ENCODE measurements around the gene CHRNA4.

CHRNA4 gene

DNA sequence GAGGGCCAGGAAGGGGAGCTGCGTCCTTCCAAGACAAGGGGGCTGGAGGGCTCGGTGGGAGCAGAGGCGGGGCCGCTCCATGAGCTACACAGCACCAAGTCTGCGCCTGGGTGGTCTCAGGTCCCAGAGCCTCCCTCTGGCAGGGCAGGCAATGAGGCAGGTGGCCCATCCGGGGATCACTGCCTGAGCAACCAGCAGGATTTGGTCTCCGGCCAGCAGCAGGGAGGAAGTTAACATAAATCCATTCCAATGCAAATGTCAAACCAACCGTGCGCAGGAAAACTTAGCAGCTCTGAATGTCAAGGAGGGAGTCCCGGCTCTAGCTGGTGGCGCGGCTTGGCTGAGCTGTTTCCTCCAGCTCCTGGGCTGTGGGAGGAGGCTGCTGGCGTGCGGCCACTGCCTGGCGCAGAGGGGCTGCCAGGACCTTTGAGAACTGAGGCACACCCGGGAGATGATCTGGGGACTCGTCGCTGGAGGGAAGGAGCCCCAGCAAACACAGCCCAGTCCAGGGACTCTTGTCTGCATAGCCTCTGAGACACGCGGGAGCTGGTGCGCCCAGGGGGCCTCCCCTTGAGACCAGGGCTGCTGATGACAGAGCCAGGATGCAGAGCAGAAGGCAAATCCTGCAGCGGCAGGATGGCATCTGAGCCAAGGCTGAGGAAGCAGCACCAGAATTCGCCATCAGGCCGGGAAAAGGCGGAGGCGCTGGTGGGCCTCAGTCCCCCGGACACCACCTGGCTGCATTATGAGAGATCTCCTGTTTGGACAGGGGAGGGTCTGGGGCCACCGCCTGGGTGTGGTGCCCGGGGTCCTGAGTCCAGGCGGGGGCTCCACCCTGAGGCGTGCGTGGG lies 33.1 kb upstream of the CHRNA4 start:
- peaks cover 6% of the 10 kb centered on the region for H3K27me3 ChIP-seq (ENCODE audit: control insufficient read depth, insufficient read depth, low read length)
- no peaks in the 10 kb centered on the region for H3K36me3 ChIP-seq (ENCODE audit: control insufficient read depth, insufficient read depth, low read length)
- H3K9ac ChIP-seq (ENCODE audit: low read length): no peak overlapping the region
- no peaks in the 10 kb centered on the region for H3K4me1 ChIP-seq (ENCODE audit: control insufficient read depth, insufficient read depth, low read length)
- H3K27ac ChIP-seq (ENCODE audit: low read depth, low read length): no peak overlapping the region
- H3K4me3 ChIP-seq (ENCODE audit: low read length): no peak overlapping the region

DNA sequence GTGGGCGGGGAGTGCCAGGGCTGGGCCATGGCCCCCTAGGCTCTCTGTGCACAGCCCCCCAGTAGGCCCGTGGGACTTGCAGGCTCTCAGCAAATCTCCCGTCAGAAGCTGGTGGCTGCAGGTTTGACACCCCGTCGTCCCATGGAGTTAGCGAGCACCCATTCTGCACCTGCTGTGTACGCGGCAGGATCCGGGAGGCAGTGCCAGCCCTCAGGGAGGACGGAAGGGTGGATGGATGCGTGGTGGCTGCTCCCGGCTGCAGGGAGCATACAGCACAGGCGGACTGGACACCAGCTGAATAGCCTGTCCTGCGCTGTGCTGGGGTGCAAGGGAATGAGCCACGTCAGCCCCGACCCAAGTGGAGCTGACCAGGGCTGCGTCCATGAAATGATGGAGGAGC lies 32.4 kb upstream of the CHRNA4 start:
- no peaks in the 10 kb centered on the region for H3K4me1 ChIP-seq (ENCODE audit: control insufficient read depth, insufficient read depth, low read length)
- H3K27ac ChIP-seq (ENCODE audit: low read depth, low read length): no peak overlapping the region
- H3K27me3 ChIP-seq (ENCODE audit: control insufficient read depth, insufficient read depth, low read length): peaks cover 6% of the 10 kb centered on the region
- H3K36me3 ChIP-seq (ENCODE audit: control insufficient read depth, insufficient read depth, low read length): no peaks in the 10 kb centered on the region
- no peak overlapping the region for H3K4me3 ChIP-seq (ENCODE audit: low read length)
- H3K9ac ChIP-seq (ENCODE audit: low read length): no peak overlapping the region

DNA sequence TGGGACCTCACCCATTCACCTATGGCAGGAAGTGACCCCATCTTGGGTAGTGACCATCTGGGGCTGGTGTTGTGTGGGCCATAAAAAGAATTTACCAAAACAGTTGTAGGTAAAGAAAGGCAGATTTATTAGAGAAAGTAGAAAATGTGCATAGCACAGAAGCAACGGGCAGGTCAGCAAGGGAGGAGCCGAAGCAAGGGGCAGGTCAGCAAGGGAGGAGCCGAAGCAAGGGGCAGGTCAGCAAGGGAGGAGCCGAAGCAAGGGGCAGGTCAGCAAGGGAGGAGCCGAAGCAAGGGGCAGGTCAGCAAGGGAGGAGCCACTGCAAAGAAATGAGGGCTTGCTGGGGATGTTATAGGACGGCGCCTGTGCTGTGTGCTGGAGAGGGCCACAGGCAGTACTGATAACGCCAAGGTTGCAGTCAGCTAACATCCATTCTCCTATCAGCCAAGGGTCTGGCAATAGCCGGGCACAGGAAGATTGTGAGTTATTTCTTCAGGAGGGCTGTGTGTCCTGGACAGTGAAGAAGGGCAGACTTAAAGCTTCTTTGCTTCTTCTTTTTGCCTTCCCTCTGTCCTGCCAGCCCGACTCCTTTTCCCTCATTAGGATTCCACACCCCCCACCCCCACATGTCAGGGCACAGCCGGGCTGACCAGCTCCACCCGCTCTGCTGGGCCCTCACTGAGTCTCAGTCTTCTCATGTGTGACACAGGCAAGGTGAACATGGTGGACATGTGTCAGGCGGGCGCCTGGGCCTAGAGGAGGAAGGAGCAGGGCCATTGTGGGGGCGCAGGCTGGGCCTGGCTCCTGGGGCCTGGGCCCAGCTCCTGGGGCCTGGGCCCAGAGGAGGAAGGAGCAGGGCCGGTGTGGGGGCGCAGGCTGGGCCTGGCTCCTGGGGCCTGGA lies 31.6 kb upstream of the CHRNA4 start:
- H3K36me3 ChIP-seq (ENCODE audit: control insufficient read depth, insufficient read depth, low read length): no peaks in the 10 kb centered on the region
- H3K27ac ChIP-seq (ENCODE audit: low read depth, low read length): no peak overlapping the region
- H3K9ac ChIP-seq (ENCODE audit: low read length): no peak overlapping the region
- peaks cover 6% of the 10 kb centered on the region for H3K27me3 ChIP-seq (ENCODE audit: control insufficient read depth, insufficient read depth, low read length)
- H3K4me3 ChIP-seq (ENCODE audit: low read length): no peak overlapping the region
- no peaks in the 10 kb centered on the region for H3K4me1 ChIP-seq (ENCODE audit: control insufficient read depth, insufficient read depth, low read length)

DNA sequence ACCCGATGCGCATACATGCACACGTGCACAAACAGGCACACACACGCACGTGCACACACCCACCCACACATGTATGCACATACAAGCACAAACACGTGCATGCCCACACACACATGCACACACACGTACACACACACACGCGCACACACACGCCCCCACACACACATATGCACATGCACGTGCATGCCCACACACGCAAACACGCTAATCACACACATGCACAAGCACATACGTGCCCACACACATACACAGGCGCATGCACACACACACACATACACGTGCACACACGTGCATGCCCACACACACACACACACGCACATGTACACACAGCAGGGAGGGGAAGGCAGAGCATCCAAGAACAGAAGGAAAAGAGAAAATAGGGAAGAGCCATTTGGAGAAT lies 26.8 kb upstream of the CHRNA4 start:
- no peak overlapping the region for H3K9ac ChIP-seq (ENCODE audit: low read length)
- H3K4me3 ChIP-seq (ENCODE audit: low read length): no peak overlapping the region
- no peaks in the 10 kb centered on the region for H3K36me3 ChIP-seq (ENCODE audit: control insufficient read depth, insufficient read depth, low read length)
- H3K4me1 ChIP-seq (ENCODE audit: control insufficient read depth, insufficient read depth, low read length): no peaks in the 10 kb centered on the region
- no peaks in the 10 kb centered on the region for H3K27me3 ChIP-seq (ENCODE audit: control insufficient read depth, insufficient read depth, low read length)
- H3K27ac ChIP-seq (ENCODE audit: low read depth, low read length): no peak overlapping the region

DNA sequence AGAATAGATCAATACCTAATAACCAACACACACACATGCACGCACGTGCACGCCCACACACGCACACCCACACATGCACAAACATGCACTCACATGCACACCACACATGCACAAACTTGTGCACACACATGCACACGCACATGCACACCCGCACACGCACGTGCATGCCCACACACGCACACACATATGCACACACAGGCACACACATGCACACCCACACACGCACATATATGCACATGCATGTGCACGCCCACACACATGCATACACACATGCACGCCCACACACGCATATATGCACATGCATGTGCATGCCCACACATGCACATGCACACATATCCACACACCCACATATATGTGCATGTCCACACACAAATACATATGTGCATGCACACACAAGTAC lies 26.2 kb upstream of the CHRNA4 start:
- H3K9ac ChIP-seq (ENCODE audit: low read length): no peak overlapping the region
- no peaks in the 10 kb centered on the region for H3K36me3 ChIP-seq (ENCODE audit: control insufficient read depth, insufficient read depth, low read length)
- H3K27ac ChIP-seq (ENCODE audit: low read depth, low read length): no peak overlapping the region
- no peak overlapping the region for H3K4me3 ChIP-seq (ENCODE audit: low read length)
- H3K4me1 ChIP-seq (ENCODE audit: control insufficient read depth, insufficient read depth, low read length): no peaks in the 10 kb centered on the region
- H3K27me3 ChIP-seq (ENCODE audit: control insufficient read depth, insufficient read depth, low read length): no peaks in the 10 kb centered on the region

DNA sequence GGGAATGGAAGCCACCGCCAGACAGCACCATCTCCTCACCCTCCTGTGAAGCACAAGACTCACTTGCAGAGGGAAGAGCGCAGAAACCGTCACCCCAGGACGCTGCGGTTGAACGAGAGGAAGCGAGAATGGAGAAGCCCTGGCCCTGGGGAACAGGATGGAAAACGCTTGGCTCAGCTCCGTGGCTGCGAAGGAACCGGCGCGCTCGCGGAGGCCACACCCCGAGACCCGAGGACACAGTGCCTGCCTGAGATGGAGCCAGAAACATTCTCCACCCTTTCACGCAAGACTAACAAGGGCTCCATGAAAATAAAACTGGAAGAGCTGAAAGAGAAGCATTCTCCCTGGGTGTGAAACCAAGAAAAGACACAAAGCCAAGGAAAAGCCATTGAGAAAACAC lies 25.3 kb upstream of the CHRNA4 start:
- H3K4me3 ChIP-seq (ENCODE audit: low read length): no peak overlapping the region
- no peaks in the 10 kb centered on the region for H3K36me3 ChIP-seq (ENCODE audit: control insufficient read depth, insufficient read depth, low read length)
- H3K4me1 ChIP-seq (ENCODE audit: control insufficient read depth, insufficient read depth, low read length): no peaks in the 10 kb centered on the region
- peaks cover 3% of the 10 kb centered on the region for H3K27me3 ChIP-seq (ENCODE audit: control insufficient read depth, insufficient read depth, low read length)
- no peak overlapping the region for H3K9ac ChIP-seq (ENCODE audit: low read length)
- no peak overlapping the region for H3K27ac ChIP-seq (ENCODE audit: low read depth, low read length)

DNA sequence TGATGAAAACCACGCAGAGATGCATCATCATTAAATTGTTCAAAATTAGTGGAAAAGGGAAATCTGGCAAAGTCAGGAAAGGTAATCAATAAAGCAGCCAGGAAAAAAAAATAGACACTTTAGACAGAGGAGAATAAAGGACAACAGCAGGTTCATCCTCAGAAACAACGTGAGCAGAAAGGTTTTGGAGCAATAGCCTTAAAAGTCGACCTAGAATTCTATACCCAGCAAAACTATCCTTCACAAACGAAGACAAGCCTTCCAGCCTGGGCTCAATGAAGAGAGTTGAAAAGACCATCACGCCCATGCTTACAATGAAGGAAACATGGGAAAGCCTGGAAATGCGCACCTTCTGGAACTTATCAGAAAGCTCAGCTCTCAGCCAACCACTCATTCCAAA lies 24.7 kb upstream of the CHRNA4 start:
- H3K4me3 ChIP-seq (ENCODE audit: low read length): no peak overlapping the region
- H3K36me3 ChIP-seq (ENCODE audit: control insufficient read depth, insufficient read depth, low read length): no peaks in the 10 kb centered on the region
- no peaks in the 10 kb centered on the region for H3K4me1 ChIP-seq (ENCODE audit: control insufficient read depth, insufficient read depth, low read length)
- peaks cover 3% of the 10 kb centered on the region for H3K27me3 ChIP-seq (ENCODE audit: control insufficient read depth, insufficient read depth, low read length)
- no peak overlapping the region for H3K27ac ChIP-seq (ENCODE audit: low read depth, low read length)
- no peak overlapping the region for H3K9ac ChIP-seq (ENCODE audit: low read length)

DNA sequence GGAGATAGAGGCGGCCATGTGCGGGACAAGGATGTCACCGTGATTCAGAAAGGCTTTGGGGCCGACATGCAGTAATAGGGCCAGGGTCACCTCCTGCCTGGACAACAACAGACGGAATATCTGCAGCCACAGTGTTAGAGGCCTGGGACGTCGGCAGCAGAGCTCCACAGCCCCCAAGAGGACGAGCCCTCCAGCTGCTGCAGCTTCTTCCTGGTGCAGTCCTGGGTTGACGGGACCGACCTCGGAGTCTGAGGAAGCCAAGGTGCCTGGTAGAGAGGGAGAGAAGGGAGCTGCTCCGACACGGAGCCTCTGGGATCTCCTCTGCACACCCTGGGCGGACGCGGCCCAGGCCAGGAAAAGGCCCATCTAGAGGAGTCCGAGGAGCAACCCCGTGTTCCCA lies 23.2 kb upstream of the CHRNA4 start:
- no peaks in the 10 kb centered on the region for H3K36me3 ChIP-seq (ENCODE audit: control insufficient read depth, insufficient read depth, low read length)
- no peak overlapping the region for H3K9ac ChIP-seq (ENCODE audit: low read length)
- no peak overlapping the region for H3K27ac ChIP-seq (ENCODE audit: low read depth, low read length)
- no peaks in the 10 kb centered on the region for H3K4me1 ChIP-seq (ENCODE audit: control insufficient read depth, insufficient read depth, low read length)
- H3K27me3 ChIP-seq (ENCODE audit: control insufficient read depth, insufficient read depth, low read length): peaks cover 3% of the 10 kb centered on the region
- H3K4me3 ChIP-seq (ENCODE audit: low read length): no peak overlapping the region

DNA sequence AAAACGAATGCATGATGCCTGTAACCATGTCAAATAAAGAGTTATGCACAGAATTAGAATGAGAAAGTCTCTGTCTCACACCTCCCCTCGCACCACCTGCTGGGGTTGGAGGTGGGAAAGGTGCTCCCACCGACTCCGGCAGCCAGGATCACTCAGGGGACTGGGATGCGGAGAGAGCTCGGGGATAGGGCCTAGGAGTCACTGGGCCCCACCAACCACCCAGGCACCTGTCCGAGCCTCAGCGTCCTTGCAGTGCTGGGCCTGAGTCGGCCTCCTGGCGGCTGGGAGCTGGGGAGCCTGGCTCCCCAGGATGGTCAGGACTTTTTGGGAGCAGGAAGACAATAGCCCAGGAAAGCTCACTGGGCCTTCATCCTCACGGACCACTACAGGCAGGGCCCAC lies 22.4 kb upstream of the CHRNA4 start:
- Histone ChIP-seq H3K4me1 (ENCODE audit: control insufficient read depth, insufficient read depth, low read length) (no peaks in the 10 kb centered on the region), H3K4me3 (ENCODE audit: low read length) (no peak overlapping the region), H3K36me3 (ENCODE audit: control insufficient read depth, insufficient read depth, low read length) (no peaks in the 10 kb centered on the region), H3K27ac (ENCODE audit: low read depth, low read length) (no peak overlapping the region), H3K9ac (ENCODE audit: low read length) (no peak overlapping the region), H3K27me3 (ENCODE audit: control insufficient read depth, insufficient read depth, low read length) (peaks cover 5% of the 10 kb centered on the region)

DNA sequence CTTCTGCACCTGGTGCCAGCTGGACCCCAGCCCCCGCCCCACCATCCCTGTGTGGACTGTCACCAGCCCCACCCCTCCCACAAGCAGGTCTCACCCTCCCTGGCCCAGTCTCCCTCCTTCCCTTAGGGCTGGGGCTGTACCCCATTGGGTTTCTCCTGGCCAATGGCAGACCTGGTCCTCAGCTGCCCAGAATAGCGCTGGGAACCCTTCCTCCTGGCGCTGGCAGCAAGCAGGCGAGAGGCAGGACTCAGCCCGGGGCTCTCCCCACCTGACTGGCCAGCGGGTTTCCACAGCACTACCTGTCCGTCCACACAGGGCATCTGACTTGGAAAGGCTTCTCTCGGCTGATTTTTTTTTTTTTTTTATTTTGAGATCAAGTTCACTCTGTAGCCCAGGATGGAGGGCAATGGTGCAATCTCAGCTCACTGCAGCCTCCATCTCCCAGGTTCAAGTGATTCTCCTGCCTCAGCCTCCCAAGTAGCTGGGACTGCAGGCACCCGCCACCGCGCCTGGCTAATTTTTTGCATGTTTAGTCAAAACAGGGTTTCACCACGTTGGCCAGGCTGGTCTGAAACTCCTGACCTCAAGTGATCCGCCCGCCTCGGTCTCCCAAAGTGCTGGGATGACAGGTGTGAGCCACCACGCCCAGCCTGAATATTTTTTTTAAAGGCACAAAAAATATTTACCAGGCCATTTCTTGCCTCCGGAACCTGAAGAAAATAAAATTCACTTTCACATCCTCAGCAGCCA lies 21.6 kb upstream of the CHRNA4 start:
- Histone ChIP-seq H3K4me1 (ENCODE audit: control insufficient read depth, insufficient read depth, low read length) (no peaks in the 10 kb centered on the region), H3K9ac (ENCODE audit: low read length) (no peak overlapping the region), H3K36me3 (ENCODE audit: control insufficient read depth, insufficient read depth, low read length) (no peaks in the 10 kb centered on the region), H3K4me3 (ENCODE audit: low read length) (no peak overlapping the region), H3K27me3 (ENCODE audit: control insufficient read depth, insufficient read depth, low read length) (peaks cover 5% of the 10 kb centered on the region), H3K27ac (ENCODE audit: low read depth, low read length) (no peak overlapping the region)

DNA sequence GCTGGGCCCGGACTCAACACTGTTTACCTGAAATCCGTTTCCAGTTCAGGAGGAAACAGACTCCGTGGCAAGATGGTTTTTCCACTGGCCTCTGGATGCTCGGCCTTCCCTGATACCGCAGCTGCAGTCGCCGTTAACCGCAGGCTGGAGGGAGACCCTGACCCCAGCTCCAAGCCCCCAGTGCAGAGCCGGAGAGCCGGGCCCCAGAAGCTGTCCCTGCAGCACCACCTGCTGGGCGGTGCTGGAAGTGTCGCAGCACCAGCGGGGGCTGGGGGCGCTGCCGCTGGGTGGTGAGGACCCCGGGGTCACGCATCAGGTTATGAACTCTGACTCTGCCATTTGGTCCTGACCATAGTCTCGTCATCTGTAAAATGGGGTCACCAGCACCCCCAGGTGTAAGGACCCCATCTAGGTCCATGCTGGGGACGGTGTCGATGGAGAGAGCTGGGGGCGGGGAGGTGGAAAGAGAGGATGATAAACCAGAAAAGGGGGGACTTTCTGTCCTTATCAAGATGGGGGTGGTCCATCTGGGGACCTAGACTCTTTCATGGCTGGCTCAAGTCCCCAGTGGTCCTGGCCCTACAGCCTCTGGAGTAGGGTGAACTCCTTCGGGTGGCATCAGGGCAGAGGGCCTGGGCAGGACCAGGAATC lies 20.8 kb upstream of the CHRNA4 start:
- H3K27me3 ChIP-seq (ENCODE audit: control insufficient read depth, insufficient read depth, low read length): peaks cover 5% of the 10 kb centered on the region
- H3K9ac ChIP-seq (ENCODE audit: low read length): no peak overlapping the region
- H3K36me3 ChIP-seq (ENCODE audit: control insufficient read depth, insufficient read depth, low read length): no peaks in the 10 kb centered on the region
- no peak overlapping the region for H3K27ac ChIP-seq (ENCODE audit: low read depth, low read length)
- H3K4me3 ChIP-seq (ENCODE audit: low read length): no peak overlapping the region
- H3K4me1 ChIP-seq (ENCODE audit: control insufficient read depth, insufficient read depth, low read length): no peaks in the 10 kb centered on the region

DNA sequence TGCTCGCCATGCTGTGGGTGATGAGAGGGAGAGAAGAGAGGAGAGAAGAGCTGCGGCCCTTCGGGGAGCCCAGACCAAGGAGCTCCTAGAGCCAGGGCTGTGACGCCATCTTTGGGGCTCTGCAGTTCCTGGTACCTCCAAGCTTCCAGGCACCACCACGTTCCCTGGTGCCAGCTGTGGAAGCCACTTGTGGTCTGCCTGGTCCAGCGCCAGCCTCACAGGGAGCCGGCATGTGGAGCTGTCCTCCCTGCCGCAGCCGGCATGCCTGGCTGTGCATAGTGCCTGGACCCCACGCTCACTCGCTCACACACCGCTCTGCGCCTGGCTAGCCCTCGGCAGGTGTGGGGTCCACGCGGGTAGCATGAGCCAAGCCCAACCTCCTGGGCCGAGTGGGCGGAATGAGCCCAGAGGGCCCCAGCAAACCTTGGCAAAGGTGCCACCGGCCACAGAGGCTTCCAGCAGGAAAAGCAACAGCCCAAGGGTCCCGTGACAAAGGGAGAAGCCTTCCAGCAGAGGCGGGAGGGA lies 19.3 kb upstream of the CHRNA4 start:
- Histone ChIP-seq H3K4me3 (ENCODE audit: low read length) (no peak overlapping the region), H3K4me1 (ENCODE audit: control insufficient read depth, insufficient read depth, low read length) (no peaks in the 10 kb centered on the region), H3K27ac (ENCODE audit: low read depth, low read length) (no peak overlapping the region), H3K27me3 (ENCODE audit: control insufficient read depth, insufficient read depth, low read length) (peaks cover 11% of the 10 kb centered on the region), H3K9ac (ENCODE audit: low read length) (no peak overlapping the region), H3K36me3 (ENCODE audit: control insufficient read depth, insufficient read depth, low read length) (no peaks in the 10 kb centered on the region)
